Measurements from ENCODE around the gene PLCG1. TPM values are rescaled to one million over a fixed set of nuclear protein-coding genes. Genes with fewer than 3 reads are reported as not detected.
A peak's percentile ranks its signal among the peaks of the same experiment; 100 is the strongest.
"Not testable (repeated sequence)": the region's sequence is repeated elsewhere in the genome, so short reads cannot be mapped to it uniquely, and the experiment has no call there.

Gene PLCG1
- total RNA-seq: 40.1 and 134 TPM in 2 replicates

- peak; percentile 39 for DNase-seq (ENCODE audit: low read depth)
Measured at GRCh38 chr20:41136680-41137613, at the start of gene PLCG1. Gene PLCG1, plus strand, starts transcription at chr20:41137543. Its CDS starts 99 bp downstream, at chr20:41137642.

- no peak for DNase-seq (ENCODE audit: low read depth)
Measured at GRCh38 chr20:41087777-41088176, 49.6 kb upstream of the PLCG1 start.

- no peak for DNase-seq (ENCODE audit: low read depth)
Measured at GRCh38 chr20:41089555-41089954, 47.8 kb upstream of the PLCG1 start.

- DNase-seq (ENCODE audit: low read depth): no peak
Measured at GRCh38 chr20:41091927-41092326, 45.4 kb upstream of the PLCG1 start.

- DNase-seq (ENCODE audit: low read depth): no peak
Measured at GRCh38 chr20:41094353-41095055, 42.8 kb upstream of the PLCG1 start.

- peak; percentile 43 for DNase-seq (ENCODE audit: low read depth)
Measured at GRCh38 chr20:41095110-41095969, 42.0 kb upstream of the PLCG1 start.

GRCh38 chr20:41098703-41099250, 38.6 kb upstream of the PLCG1 start:
- DNase-seq (ENCODE audit: low read depth): no peak

GRCh38 chr20:41100001-41100480, 37.3 kb upstream of the PLCG1 start:
- DNase-seq (ENCODE audit: low read depth): no peak

GRCh38 chr20:41101660-41102059, 35.7 kb upstream of the PLCG1 start:
- DNase-seq (ENCODE audit: low read depth): no peak

- DNase-seq (ENCODE audit: low read depth): no peak
Measured at GRCh38 chr20:41108531-41108930, 28.8 kb upstream of the PLCG1 start.

GRCh38 chr20:41110012-41110411, 27.3 kb upstream of the PLCG1 start:
- no peak for DNase-seq (ENCODE audit: low read depth)

GRCh38 chr20:41110930-41111577, 26.3 kb upstream of the PLCG1 start:
- peak; percentile 45 for DNase-seq (ENCODE audit: low read depth)

- DNase-seq (ENCODE audit: low read depth): peak; percentile 60
Measured at GRCh38 chr20:41111578-41111951, 25.8 kb upstream of the PLCG1 start.

GRCh38 chr20:41116282-41116956, 20.9 kb upstream of the PLCG1 start:
- no peak for DNase-seq (ENCODE audit: low read depth)

GRCh38 chr20:41118159-41118558, 19.2 kb upstream of the PLCG1 start:
- DNase-seq (ENCODE audit: low read depth): not testable (repeated sequence)

- no peak for DNase-seq (ENCODE audit: low read depth)
Measured at GRCh38 chr20:41118632-41119031, 18.7 kb upstream of the PLCG1 start.

GRCh38 chr20:41119614-41120561, 17.5 kb upstream of the PLCG1 start:
- DNase-seq (ENCODE audit: low read depth): no peak

GRCh38 chr20:41121399-41121798, 15.9 kb upstream of the PLCG1 start:
- DNase-seq (ENCODE audit: low read depth): no peak

GRCh38 chr20:41123631-41124030, 13.7 kb upstream of the PLCG1 start:
- no peak for DNase-seq (ENCODE audit: low read depth)

Data from renal cortical epithelial cell (primary cell).